Measurements from ENCODE around the gene PFN2. TPM values are rescaled to one million over a fixed set of nuclear protein-coding genes. Genes with fewer than 3 reads are reported as not detected.
"Not testable (repeated sequence)": the region's sequence is repeated elsewhere in the genome, so short reads cannot be mapped to it uniquely, and the experiment has no call there.

Gene PFN2
- total RNA-seq, 1 donor from 2014 or later: 179 TPM

- Mint-ChIP-seq H3K4me3 (no peak overlapping the region), H3K4me1 (no peaks in the 10 kb centered on the region), H3K27me3 (ENCODE audit: low read depth) (no peaks in the 10 kb centered on the region), H3K27ac (no peak overlapping the region), H3K36me3 (peaks cover 79% of the 10 kb centered on the region), H3K9me3 (peaks cover 50% of the 10 kb centered on the region)
- DNase-seq (ENCODE audit: low spot score in 2 of 2, unreplicated experiment in 2 of 2): no peak
- TF ChIP-seq CTCF (IDR thresholded peaks at IDR 0.05; ENCODE audit: unreplicated experiment): no peak
These were observed 28.3 kb downstream of the PFN2 start for GRCh38 chr3:149942409-149942808.

- no peak overlapping the region for H3K4me3 Mint-ChIP-seq
- TF ChIP-seq CTCF (IDR thresholded peaks at IDR 0.05; ENCODE audit: unreplicated experiment): no peak
- peaks cover 80% of the 10 kb centered on the region for H3K36me3 Mint-ChIP-seq
- no peaks in the 10 kb centered on the region for H3K4me1 Mint-ChIP-seq
- peaks cover 50% of the 10 kb centered on the region for H3K9me3 Mint-ChIP-seq
- H3K27me3 Mint-ChIP-seq (ENCODE audit: low read depth): no peaks in the 10 kb centered on the region
- DNase-seq (ENCODE audit: low spot score in 2 of 2, unreplicated experiment in 2 of 2): no peak
- no peak overlapping the region for H3K27ac Mint-ChIP-seq
These were observed 28.7 kb downstream of the PFN2 start for GRCh38 chr3:149941946-149942345.

- Mint-ChIP-seq H3K9me3 (peaks cover 49% of the 10 kb centered on the region), H3K27ac (no peak overlapping the region), H3K4me3 (no peak overlapping the region), H3K4me1 (no peaks in the 10 kb centered on the region), H3K27me3 (ENCODE audit: low read depth) (no peaks in the 10 kb centered on the region), H3K36me3 (peaks cover 79% of the 10 kb centered on the region)
- TF ChIP-seq CTCF (IDR thresholded peaks at IDR 0.05; ENCODE audit: unreplicated experiment): no peak
- DNase-seq (ENCODE audit: low spot score in 2 of 2, unreplicated experiment in 2 of 2): no peak
These were observed 29.5 kb downstream of the PFN2 start for GRCh38 chr3:149941186-149941585.

- not testable (repeated sequence) for H3K4me3 Mint-ChIP-seq; H3K4me1 Mint-ChIP-seq; H3K27me3 Mint-ChIP-seq (ENCODE audit: low read depth); DNase-seq (ENCODE audit: low spot score in 2 of 2, unreplicated experiment in 2 of 2); H3K27ac Mint-ChIP-seq
- Mint-ChIP-seq H3K9me3 (peaks cover 59% of the 10 kb centered on the region), H3K36me3 (peaks cover 78% of the 10 kb centered on the region)
These were observed 32.2 kb downstream of the PFN2 start for GRCh38 chr3:149938392-149939055.

GRCh38 chr3:149936812-149937230 is 33.9 kb downstream of the PFN2 start:
- H3K4me1 Mint-ChIP-seq: no peaks in the 10 kb centered on the region
- peak in 1 of 2 experiments; percentile 38 for DNase-seq (ENCODE audit: low spot score in 2 of 2, unreplicated experiment in 2 of 2)
- peaks cover 51% of the 10 kb centered on the region for H3K9me3 Mint-ChIP-seq
- H3K36me3 Mint-ChIP-seq: peaks cover 72% of the 10 kb centered on the region
- H3K27me3 Mint-ChIP-seq (ENCODE audit: low read depth): no peaks in the 10 kb centered on the region
- no peak overlapping the region for H3K4me3 Mint-ChIP-seq
- H3K27ac Mint-ChIP-seq: no peak overlapping the region
- TF ChIP-seq CTCF (IDR thresholded peaks at IDR 0.05; ENCODE audit: unreplicated experiment): no peak

- Mint-ChIP-seq H3K4me1 (no peaks in the 10 kb centered on the region), H3K27me3 (ENCODE audit: low read depth) (no peaks in the 10 kb centered on the region), H3K27ac (no peak overlapping the region), H3K36me3 (peaks cover 73% of the 10 kb centered on the region), H3K9me3 (peaks cover 65% of the 10 kb centered on the region), H3K4me3 (no peak overlapping the region)
- DNase-seq (ENCODE audit: low spot score in 2 of 2, unreplicated experiment in 2 of 2): no peak
- no peak for TF ChIP-seq CTCF (IDR thresholded peaks at IDR 0.05; ENCODE audit: unreplicated experiment)
These were observed 36.2 kb downstream of the PFN2 start for GRCh38 chr3:149934524-149934923.
